ENCODE results near the gene TMEM100.

Gene TMEM100

DNA sequence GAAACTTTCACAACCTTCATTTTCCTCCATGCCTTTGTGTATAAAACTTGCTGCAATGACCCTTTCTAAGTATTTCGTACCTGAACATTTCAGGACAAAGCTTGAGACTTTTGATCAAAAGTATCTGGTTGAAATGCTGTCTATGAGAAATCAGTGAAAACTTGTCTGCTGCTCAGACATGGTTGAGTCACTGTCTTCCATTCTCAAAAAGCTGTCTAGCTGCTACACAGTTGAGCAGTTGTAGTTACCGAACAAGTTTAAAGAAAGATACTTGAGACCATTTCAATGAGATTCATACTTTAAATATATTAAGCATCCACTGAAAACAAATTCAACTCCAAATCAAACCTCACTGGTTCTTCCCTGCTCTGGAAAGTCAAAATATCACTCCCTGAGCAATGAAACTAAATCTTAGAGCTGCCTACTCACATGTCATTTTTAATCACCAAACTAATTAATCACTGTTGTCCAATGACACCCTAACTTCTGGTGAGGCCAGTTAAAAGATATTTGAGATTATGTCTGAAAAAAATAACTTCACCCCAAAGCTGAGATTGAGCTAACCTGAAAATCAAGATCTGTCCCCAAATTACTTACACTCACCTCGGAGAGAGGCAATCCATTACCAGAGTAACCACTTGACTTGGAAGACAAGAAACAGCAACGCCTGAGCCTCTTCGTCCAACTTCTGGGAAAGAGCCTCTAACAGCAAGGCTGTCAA lies 488 bp downstream of the TMEM100 start:
- DNase-seq (ENCODE audit: low read depth): no peak
- H3K4me3 ChIP-seq (replicated peaks; ENCODE audit: low read depth, low read length): peak overlapping the region; percentile 29
- no peak for TF ChIP-seq CTCF (IDR thresholded peaks at IDR 0.05; ENCODE audit: low read length, missing control alignments)

DNA sequence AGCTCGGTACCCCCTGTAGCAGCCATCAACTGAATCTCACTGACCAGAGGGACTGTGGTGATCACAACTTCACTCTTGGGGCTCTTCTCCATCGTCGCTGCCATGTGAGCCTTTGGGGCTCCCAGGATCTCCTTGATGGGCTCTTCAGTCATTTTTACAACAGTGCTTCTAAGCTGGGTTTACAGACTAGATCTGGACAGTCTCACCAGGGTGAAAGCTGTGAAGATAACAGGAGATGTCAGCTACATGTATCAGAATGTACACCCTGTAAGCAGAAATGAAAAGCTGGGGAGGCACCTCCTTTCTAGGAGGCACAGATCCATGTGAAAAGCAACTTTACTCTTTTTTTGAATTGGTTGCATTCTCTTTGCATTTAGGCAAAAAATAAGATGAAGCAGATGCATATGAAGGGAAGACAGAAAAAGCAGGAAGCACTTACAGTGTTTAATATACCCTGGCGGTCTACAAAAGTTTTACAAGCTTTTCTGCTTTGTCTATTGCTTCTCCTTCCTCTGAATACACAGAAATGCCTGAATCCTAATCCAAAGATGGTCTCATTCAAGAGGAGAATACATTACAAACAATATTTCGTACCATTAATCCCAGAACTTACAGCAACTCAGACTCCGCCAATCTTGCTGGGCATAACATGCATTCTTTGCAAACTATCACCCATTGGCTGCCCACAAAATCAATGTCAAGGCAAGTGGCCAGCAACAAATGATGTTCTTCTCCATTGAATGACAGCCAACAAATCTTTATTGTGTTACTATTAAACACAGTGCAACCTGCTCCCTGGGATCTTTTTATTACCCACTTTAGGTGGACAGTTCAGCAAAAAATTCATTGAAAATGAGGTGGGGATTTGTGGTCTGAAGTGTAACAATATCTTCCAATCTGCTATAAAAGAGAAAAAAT lies 1.5 kb downstream of the TMEM100 start:
- H3K4me3 ChIP-seq (replicated peaks; ENCODE audit: low read depth, low read length): no peak overlapping the region
- no peak for DNase-seq (ENCODE audit: low read depth)
- no peak for TF ChIP-seq CTCF (IDR thresholded peaks at IDR 0.05; ENCODE audit: low read length, missing control alignments)

DNA sequence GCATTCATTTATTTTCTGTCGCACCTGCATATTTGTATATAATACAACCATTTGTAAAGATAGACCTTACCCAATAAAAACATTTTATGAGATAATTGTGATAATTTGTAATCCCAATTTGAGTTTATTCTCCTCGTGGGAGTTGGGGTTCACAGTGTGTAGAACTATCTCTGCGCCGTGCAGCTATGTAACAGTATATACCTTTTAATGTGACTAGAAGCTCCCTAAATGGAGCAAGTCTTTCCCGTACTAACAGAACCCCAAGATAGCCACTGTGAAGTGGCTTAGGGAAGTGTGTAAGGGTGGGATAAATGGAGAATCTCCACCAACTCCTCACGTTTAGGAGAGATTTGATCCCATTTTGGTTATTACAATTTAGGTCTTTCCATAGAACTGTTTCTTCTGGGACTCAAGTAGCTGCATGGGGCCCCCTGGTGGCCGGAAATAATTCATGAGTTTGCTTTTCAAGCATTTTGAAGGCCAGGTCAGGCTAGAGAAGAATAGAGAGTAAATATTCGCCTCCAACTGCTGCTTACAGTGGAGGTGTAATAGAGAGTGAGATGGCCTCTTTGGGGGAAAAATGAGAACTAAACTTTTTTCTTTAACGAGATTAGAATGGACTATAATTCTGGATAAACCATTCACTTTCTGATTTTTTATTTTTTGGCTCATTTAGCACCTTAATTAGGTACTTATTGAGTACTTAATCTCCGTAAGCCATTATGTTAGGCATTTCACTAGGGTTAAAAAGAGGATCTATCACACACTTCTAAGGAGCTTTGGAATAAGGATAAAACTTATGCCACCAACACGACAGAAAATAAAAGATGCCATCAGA lies 4.5 kb downstream of the TMEM100 start:
- no peak overlapping the region for H3K4me3 ChIP-seq (replicated peaks; ENCODE audit: low read depth, low read length)
- peak; percentile 73 for TF ChIP-seq CTCF (IDR thresholded peaks at IDR 0.05; ENCODE audit: low read length, missing control alignments)
- peak; percentile 80 for DNase-seq (ENCODE audit: low read depth)

GRCh38 chr17:55717432-55717831 lies 5.2 kb downstream of the TMEM100 start:
- TF ChIP-seq CTCF (IDR thresholded peaks at IDR 0.05; ENCODE audit: low read length, missing control alignments): no peak
- DNase-seq (ENCODE audit: low read depth): no peak
- H3K4me3 ChIP-seq (replicated peaks; ENCODE audit: low read depth, low read length): no peak overlapping the region

- TF ChIP-seq CTCF (IDR thresholded peaks at IDR 0.05; ENCODE audit: low read length, missing control alignments): no peak
- H3K4me3 ChIP-seq (replicated peaks; ENCODE audit: low read depth, low read length): no peak overlapping the region
- no peak for DNase-seq (ENCODE audit: low read depth)
Observed at GRCh38 chr17:55710829-55711496, 11.7 kb downstream of the TMEM100 start.

- peak; percentile 17 for DNase-seq (ENCODE audit: low read depth)
- no peak overlapping the region for H3K4me3 ChIP-seq (replicated peaks; ENCODE audit: low read depth, low read length)
- no peak for TF ChIP-seq CTCF (IDR thresholded peaks at IDR 0.05; ENCODE audit: low read length, missing control alignments)
Observed at GRCh38 chr17:55710410-55710809, 12.3 kb downstream of the TMEM100 start.

All from fibroblast of pulmonary artery (primary cell).